Measurements from ENCODE around the gene BRD3OS.

Gene BRD3OS

DNA sequence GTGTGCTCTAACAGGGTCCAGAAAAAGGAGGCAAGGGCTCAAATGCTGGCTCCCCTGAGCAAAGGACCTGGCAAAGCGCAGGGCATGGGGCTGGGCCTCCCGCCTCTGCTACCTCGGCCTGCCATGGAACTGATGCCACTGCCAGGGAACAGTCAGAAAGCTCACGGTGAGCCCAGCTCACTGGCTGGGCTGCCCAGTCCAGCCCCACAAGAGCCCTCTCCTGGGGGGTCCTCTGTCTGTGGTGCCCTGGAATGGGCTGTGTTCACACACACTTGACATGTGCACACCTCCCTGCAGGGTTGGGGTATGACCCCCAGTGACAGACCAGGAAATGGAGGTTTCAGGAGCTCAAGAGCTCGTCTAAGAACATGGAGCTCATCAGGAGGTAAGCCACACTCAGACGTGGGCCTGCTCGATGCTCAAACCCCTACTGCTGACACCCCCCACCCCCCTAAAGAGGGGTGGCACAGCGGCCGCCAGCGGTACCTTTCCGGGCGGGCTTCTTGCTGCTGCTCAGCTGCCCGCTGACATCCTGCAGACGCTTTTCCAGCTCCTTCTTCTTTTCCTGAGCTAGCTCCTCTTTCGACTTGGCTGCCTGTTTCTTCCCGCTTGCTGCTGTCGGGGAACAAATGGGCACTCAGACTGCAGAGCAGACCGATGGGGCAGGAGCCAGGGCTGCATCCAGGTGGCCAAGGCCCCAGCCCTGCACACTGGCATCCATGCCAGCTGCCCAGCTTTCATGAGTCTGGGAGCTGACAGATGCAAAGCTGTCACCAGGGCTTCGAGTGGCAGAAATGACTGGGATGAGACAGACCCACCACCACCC is 9.1 kb downstream of the BRD3OS start:
- no peak for DNase-seq (ENCODE audit: low read depth)

DNA sequence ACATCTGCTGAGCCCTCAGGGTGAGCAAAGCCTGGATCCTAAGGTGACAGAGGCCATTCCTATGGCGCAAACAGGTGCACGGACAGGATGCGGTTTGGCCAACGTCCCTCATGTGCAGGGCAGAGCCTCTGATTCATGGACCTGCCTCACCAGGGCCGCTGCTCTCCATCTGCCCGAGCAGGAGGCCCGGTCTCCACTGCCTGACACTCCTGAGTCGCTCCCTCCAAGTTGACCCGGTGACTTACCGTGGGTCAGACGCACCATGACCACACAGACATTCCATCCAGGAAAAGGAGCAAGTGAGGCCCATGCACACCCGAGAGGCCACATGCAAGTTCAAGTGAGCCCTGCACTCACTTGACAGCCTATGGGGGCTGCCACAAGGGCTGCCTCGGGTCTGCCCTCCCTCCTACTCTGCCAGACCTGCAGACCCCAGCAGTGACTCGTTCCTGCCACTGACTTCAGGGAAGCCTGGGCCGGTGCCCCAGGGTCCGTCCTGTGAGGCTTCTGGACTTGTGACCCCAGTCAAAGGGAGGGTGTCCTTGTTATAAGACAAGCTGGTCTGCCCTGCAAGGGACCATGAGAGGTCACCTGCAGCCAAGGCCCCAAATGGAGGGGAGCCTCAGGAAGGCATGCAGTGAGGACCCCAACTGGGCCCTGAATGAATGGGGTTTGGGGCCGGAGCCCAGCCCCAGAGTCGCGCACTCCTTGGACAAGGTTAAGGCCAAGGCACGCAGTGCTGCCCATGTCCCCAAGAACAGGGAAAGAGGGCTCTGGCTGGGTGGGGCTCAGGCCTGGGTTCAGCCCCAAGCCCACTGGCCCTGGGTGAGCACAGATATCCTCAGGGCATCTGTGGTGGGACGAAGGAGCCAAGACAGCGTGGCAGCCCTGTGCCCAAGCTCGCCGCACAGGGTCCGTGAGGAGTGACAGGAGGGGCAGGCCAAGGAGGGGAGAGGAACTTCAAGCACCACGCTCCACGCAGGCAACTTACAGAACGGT is 10.1 kb downstream of the BRD3OS start:
- DNase-seq (ENCODE audit: low read depth): no peak

DNA sequence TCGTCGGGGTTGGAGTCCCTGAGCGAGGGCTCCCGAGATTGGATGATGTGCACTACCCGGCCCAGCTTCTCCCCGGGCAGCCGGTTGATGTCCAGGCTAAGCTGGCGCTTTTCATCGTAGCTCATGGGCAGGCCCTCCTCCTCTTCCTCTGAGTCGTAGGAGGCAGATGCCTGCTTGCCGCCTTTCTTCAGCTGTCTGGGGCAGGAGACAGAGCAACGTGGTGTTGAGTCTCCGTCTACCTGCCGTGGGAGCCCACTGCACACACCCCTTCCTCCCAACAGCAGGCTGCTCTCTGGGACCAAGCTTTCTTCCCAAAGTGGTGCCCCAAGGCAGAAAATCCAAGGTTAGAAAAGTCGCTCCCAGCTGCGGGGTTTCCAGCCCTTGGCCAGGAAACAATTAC is 10.8 kb downstream of the BRD3OS start:
- DNase-seq (ENCODE audit: low read depth): no peak

DNA sequence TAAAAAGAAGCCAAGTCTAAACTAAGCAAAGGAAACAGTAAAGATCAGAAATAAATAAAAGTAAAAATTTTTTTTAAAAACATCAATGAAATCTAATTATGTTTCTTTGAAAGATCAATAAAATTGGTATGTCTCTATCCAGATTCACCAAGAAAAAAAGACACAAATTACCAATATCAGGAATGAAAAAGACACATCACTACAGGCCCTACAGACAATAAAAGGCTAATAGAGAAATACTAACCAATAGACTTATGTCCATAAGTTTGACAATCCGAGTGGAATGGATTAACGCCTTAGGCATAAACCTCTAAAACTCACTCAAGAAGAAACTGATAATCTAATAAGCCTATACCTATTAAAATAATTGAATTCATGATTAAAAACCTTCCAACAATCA is 12.4 kb downstream of the BRD3OS start:
- no peak for DNase-seq (ENCODE audit: low read depth)

DNA sequence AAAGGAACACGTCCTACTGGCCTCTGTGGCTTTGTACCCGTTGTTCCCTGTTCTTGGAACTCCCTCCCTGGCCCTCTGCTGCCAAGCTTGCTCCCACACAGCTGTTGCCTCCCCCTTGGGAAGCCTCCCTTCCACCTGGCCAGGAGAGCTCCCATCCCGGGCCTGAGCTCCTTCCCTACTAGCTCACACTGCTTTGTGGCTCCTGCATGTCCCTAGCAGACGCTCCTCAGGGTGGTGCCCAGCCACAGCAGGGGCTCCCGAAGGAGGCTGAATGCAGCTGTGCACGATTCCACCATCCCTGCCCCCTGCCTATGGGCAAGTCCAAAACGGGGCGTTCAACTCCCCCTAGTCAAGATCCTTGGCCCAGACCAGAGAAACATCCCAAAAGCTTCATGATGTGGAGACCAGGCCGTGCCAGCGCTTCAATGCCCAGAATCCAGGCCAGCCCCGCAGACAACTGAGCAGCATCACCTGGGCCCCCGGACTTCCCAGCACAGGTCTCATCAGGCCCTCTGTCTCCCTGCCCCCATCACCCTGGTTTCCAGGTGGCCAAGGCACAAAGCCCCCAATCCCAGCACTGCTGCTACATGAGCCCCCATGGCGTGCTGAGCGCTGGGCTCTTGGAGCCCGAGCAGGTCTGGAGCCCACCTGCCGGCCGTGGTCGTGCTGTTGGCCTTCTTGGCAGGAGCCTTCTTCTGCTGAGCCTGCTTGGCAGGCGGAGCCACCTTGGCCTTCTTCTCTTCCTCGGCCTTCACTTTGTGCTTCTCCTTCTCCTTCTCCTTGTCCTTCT is 14.3 kb downstream of the BRD3OS start:
- DNase-seq (ENCODE audit: low read depth): no peak

DNA sequence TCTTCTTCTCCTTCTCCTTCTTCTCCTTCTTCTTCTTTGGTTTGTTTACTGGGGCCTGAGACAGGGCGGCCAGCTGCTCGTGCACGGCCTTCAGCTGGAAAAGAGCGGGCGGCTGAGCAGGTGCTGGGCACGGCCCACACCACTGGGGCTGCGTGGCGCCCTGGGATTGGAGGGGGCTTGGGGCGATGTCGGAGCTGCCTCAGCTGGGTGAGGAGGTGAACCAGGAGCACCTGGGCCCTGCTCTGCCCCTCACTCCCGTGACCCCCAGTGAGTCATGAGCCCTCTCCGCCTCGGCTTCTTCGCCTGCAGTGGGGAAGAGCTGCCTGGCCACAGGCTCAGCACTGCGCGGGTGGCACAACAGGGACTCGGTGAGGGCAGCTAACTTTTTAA is 14.9 kb downstream of the BRD3OS start:
- DNase-seq (ENCODE audit: low read depth): no peak

DNA sequence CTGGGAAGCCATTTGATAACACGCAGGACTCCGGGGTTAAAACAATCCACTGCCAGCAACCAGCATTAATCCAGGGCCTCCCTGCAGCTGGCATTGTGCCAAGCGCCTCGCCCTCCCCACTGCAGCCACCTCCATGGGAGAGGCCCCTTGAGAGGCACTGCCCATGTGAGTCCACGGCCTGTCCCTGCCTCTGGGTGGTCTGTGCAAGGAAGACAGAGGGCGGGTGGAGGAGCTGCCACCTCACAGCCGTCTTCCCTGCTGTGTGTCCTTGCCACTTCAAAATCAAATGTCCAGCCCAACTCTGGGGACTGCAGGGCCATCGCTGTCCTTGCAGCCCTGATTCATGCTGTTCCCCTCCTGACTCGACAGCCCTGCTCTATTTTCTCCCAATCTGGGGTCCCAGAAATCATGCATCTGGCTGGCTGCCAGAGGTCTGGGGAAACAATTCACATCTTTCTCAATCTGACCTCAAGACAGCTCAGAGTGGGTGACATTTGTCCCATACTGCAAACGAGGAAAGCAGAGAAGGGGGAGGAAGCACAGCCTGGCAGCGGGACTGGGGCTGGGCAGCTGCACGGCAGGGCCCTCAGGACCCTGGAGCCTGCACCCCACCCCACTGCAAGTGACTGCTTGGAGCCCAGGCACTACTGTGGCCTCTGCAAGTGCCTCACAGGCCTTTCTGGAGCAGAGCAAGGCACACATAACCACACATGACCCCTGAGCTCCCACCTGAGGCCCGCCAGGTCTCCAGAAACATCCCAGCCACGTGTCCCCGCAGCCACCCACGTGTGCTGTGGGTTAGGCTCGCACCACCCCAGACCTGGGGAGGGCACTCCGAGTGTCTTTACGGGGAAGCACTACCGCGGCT is 15.7 kb downstream of the BRD3OS start:
- DNase-seq (ENCODE audit: low read depth): no peak

DNA sequence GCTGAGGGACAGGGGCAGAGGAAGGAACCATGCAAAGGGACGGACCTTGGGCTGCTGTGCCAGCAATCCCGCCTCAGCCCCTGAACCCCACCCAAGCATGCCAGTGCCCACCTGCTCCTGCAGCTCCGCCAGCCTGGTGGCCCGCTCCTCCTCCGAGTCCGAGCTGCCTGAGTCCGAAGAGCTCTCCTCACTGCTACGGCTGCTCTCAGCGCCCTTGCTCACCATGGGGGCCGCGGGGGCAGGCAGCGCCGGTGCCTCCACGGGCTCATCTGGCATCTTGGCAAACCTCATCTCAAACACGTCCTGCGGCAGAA is 16.3 kb downstream of the BRD3OS start:
- DNase-seq (ENCODE audit: low read depth): no peak

DNA sequence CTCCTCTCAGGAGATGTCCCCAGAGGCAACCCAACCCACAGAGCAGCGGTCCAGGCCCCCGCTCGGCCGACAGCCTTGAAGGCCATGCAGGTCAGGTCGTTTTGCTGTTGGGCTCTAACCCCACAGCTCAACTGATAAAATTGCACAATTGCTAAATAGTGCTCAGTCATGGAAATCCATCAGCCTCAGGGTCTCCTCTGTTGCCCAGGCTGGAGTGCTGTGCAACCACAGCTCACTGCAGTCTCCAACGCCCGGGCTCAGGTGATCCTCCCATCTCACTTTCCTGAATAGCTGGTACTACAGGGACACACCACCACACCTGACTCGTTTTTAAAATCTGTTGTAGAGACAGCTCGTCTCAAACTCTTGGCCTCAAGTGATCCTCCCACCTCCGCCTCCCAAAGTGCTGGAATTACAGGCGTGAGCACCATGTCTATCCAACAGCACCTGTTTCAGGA is 18.3 kb downstream of the BRD3OS start:
- DNase-seq (ENCODE audit: low read depth): no peak

DNA sequence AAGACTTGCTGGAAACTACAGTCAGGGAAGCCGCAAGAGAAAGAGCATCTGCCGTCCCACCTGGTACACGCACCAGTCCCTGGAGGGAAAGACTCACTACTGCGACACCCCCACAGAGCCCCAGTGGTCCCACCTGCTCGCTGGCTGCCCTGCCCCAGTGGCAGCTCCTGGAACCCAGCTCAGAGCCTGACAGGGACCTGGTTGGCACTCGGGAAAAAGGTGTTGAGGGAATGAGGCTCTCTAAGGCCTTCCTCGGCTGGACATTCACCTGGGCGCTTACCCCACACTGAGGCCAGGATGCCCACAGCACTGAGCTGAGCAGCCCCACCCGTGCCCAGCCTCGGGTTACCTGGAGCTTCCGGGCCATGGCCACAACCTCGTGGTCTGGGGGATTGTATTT is 19.7 kb downstream of the BRD3OS start:
- no peak for DNase-seq (ENCODE audit: low read depth)

DNA sequence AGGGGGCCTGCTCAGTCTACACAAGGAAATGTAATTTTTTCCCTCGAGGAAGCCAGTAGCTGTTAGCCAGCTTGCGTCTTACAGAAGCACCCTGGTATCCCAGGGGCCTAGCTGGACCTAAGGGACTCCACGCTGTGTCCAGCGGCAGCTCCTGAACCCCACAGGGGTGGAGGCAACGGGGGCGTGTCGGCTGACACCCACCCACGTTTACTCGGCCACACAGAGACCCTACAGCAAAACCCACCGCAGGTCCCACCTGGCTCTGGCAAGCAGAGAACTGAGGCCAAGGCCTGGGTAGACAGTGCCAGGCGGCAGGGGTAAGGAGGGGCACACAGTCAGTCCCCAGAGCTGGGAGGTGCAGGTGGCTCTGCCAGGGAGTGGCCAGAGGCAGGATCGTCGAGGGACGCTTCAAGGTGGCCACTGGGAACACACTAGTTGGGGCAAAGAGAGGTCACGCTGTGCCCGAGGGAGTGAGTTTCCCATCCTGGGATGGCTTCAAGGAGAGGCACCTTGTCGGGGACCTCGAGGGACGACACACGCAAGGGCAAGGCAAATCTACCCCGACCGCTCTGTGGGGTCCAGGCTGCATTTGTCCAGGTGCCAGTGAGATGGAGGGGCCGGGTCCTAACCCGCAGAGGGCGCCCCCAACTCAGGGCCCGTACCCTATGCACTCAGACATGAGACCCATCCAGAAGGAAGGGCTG is 20.7 kb downstream of the BRD3OS start:
- DNase-seq (ENCODE audit: low read depth): no peak

DNA sequence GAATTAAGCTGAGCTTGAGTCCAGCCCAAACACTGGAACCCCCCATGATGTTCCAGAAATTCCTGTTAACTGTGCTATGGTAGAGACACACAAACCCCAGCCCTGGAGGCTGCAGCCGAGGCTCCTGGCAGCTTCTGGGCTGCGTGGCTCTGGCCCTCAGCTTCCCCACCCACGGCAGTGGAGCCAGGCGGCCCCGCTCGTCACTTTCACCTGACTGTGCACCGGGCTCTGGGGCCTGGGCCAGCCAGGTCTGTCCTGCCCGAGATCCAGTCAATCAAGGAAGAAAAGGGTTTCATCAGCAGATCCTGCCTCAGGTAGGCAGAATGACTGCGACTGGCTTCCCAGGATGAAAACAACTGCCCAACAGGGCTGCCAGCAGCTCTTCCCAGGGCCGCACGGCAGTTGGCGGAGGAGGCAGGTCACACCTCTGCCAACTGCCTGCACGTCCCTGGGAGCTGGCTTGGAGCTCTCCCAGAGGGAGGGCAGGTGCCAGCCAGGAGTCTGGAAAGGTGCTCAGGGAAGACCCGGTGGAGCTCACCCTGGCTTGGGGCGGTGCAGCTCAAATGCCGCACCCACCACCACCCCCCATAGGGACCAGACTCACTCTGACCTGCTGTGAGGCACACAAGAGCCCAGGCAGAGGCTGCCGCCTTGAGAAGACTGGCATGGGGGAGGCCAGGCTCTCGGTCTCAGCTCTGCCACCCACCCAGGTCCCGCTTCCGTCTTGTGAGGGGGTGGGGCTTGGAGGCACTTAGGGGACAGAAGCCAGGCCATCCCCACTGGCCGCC is 21.8 kb downstream of the BRD3OS start:
- no peak for DNase-seq (ENCODE audit: low read depth)

DNA sequence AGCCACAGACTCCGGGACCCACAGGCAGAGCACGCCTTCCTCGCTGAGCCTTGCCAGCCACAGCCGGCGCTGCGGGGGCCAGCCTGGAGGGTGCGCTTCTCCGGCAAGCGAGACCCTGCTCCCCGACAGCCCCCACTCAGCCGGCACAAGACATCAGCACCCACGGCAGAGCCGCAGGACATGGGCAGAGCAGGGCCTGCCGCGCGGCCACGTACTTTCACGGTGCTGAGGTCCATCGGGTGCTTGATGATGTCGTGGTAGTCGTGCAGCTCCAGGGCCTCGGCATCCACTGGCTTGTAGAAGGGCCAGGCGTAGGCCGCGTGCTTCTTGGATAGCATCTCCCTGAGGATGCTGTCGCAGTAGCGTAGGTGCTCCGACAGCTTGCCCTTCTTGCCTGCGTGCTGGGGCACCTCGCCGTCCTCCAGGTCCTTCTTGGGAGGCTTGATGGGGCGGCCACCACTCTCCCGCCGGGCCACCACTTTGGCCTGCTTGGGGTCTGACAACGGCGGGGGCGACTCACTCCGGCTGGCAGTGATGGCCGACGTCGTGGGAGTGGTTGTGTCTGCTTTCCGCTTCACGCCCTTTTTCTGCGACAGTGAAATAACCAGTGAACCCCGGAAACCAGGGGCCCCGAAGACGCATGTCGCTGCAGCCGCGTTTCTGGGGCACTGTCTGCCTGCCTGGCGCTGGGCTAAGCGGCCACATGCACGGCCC is 22.7 kb downstream of the BRD3OS start:
- no peak for DNase-seq (ENCODE audit: low read depth)

DNA sequence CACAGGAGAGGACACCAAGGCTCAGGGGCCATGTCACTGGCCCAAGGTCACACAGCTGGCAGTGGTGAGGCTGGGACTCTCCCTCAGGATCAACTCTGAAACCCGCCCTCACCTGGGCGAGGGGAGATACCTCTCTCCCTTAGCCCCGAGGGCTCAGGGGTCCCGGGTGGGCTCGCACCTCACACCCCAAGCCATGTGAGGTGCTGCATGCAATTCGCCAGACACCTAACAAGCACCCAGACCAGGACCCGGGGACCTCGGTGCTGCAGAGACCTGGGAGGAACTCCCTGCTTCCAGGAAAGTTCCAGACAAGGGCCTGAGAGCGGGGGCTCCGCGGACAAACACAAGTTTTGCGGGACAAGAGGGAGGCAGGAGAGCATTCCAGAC is 23.3 kb downstream of the BRD3OS start:
- no peak for DNase-seq (ENCODE audit: low read depth)

DNA sequence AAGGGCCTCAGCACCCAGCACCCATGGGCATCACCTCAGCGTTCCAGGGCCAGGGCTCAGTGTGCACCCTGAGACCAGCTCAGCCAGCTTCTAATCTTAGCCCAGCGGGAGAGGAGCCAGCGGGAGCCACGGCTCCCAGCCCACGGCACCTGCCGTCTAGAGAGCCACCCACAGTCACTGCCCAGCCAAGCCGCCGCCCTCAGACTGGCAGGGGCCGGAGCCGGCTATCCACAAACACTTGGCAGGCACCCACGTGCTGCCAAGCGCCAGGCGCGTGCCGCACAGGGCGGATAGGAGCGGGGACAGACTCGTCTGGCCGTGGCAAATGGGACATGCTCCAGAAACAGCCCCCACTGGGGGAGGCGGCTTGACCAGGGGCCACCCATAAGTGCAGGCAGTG is 24.0 kb downstream of the BRD3OS start:
- DNase-seq (ENCODE audit: low read depth): no peak

DNA sequence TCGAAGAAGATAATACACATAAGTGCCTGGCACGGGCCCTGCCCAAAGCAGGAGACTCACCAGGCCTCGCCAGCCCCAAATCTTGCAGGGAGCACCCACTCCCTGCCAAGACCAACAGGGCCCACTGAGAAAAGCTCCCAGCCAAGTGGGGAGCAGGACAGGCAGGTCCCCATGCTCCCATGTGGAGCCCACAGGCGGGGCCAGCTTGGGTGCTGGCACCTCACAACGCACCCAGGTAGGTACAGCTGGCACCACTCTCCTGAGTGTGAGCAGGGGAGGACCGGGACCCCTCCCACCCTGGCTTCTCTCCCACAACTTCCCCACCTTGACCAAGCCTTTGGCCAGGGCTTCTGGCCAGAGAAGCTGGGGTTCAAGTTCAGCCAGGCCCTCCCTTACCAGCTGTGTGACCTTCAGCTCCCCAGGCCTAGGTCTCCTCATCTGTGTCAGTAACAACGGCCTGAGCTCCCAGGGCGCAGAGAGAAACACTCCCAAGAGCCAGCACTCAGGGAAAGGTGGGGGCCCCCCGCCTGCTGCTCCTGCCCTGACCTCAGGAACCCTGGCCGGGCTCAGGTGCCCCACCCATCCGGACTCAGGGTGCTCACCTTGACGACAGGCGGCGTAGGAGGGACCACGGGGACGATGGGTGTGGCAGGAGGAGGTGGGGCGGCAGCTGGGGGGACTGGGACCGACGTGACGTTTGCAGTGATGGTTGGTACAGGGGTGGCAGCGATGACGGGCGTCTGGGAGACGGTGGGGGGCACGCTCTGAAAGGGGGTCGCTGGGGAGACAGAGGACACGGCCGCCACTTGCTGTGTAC is 24.7 kb downstream of the BRD3OS start:
- DNase-seq (ENCODE audit: low read depth): no peak

DNA sequence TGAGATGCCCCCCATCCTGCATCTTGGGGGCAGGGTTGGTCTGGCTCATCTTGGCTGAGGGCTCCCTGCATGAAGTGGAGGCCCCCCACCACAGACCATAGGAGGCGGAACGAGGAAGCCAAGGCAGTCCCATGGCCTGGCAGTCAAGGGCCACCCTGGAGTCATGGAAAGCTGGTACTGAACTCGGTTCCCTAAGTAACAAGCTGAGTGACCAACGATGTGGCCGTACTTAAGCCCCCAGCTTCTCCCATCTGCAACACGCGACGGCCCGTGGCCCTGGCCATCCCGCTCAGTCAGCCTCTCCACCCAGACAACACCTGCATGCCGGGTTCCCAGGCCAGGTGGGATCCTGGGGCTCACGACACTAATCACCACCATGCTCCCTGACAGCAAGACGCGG is 25.4 kb downstream of the BRD3OS start:
- no peak for DNase-seq (ENCODE audit: low read depth)

DNA sequence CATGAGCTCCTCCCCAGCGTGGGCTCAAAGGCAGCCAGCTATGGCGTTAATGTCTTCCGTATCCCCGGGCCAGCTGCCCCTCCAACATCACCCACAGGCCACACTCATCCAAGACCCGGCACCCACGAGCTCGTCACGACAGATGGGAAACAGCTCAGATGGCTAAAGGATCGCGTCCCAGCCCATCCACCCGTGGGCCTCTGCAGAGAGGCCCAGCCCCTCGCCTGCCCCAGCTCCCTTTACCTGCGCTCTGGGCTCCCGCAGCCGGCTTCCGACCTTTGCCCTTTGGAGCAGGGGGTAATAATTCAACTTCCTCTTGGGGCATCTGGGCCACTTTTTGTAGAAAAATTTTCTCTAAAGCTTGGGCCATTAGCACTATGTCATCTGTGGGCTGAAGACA is 26.0 kb downstream of the BRD3OS start:
- no peak for DNase-seq (ENCODE audit: low read depth)

All from amniotic epithelial cell (primary cell).